PC-3 (cell line): Measurements from ENCODE around the gene PRKRIP1. TPM values are rescaled to one million over a fixed set of nuclear protein-coding genes. Genes with fewer than 3 reads are reported as not detected.

ENCODE experiments used
- ATAC-seq: fragments of 200-7000 bp; cut with Tn5 transposase; 2 replicates; pipeline ENCODE4 v1.9.1; 2020; ENCODE audit warnings: mild to moderate bottlenecking, moderate library complexity
- BruUV-seq: library from RNA; stranded (reverse); fragments of 400-500 nt; replicated peaks from 2 replicates; lab custom pipeline; 2021; lab: Mats Ljungman, UMichigan
- CTCF ChIA-PET: fragments of 300-600 bp; sonication (Branson Sonifier 250); formaldehyde crosslinking; loops from one replicate; lab custom pipeline; 2022; ENCODE audit warnings: antibody characterized with exemption; lab: Charles Lee
- POLR2A ChIA-PET: fragments of 300-600 bp; sonication (Branson Sonifier 250); formaldehyde crosslinking; loops from one replicate; lab custom pipeline; 2022; ENCODE audit warnings: antibody characterized with exemption; ENCODE audit not compliant: unreplicated experiment; lab: Charles Lee
- DNase-seq: peaks from one replicate; pipeline ENCODE4 v3.0.0-alpha.2; 2015
- H2AFZ ChIP-seq: fragments of 300-600 bp; sonication (generic); 2 replicates; pipeline ENCODE4 v1.6.0; 2016; ENCODE audit warnings: antibody characterized with exemption, low read length
- H3F3A ChIP-seq: fragments of 300-600 bp; sonication (generic); one replicate; pipeline ENCODE4 v1.6.0; 2017; ENCODE audit warnings: antibody characterized with exemption, low read length, control low read depth, mild to moderate bottlenecking; ENCODE audit not compliant: unreplicated experiment
- H3K27ac ChIP-seq: fragments of 300-600 bp; sonication (generic); 2 replicates; pipeline ENCODE4 v1.5.1; 2016; ENCODE audit warnings: mild to moderate bottlenecking, low read length
- H3K27me3 ChIP-seq: fragments of 300-600 bp; sonication (generic); 2 replicates; pipeline ENCODE4 v1.6.1; 2016; ENCODE audit warnings: low read length, mixed read lengths
- H3K36me3 ChIP-seq: fragments of 300-600 bp; sonication (generic); 2 replicates; pipeline ENCODE4 v1.6.1; 2016; ENCODE audit warnings: low read depth, mixed run types, low read length, mixed read lengths
- H3K4me1 ChIP-seq: fragments of 300-600 bp; sonication (generic); 2 replicates; pipeline ENCODE4 v1.5.1; 2016; ENCODE audit warnings: low read length; ENCODE audit not compliant: insufficient read depth
- H3K4me2 ChIP-seq: fragments of 300-600 bp; sonication (generic); 2 replicates; pipeline ENCODE4 v1.6.0; 2016; ENCODE audit warnings: low read length
- H3K4me3 ChIP-seq: fragments of 300-600 bp; sonication (generic); 2 replicates; pipeline ENCODE4 v1.5.1; 2016; ENCODE audit warnings: mild to moderate bottlenecking, low read length, mixed read lengths
- H3K79me2 ChIP-seq: fragments of 300-600 bp; sonication (generic); 2 replicates; pipeline ENCODE4 v1.6.1; 2017; ENCODE audit warnings: low read length, mixed read lengths
- H3K9ac ChIP-seq: fragments of 300-600 bp; sonication (generic); 2 replicates; pipeline ENCODE4 v1.6.0; 2016; ENCODE audit warnings: mild to moderate bottlenecking, low read length
- H3K9me2 ChIP-seq: fragments of 300-600 bp; sonication (generic); replicated peaks from 2 replicates; pipeline ENCODE4 v1.6.1; 2016; ENCODE audit warnings: mixed run types, low read length, mixed read lengths
- H3K9me3 ChIP-seq: fragments of 300-600 bp; sonication (generic); 2 replicates; pipeline ENCODE4 v1.6.1; 2016; ENCODE audit warnings: low read length, mixed read lengths
- H4K20me1 ChIP-seq: fragments of 300-600 bp; sonication (generic); 2 replicates; pipeline ENCODE4 v1.6.1; 2016; ENCODE audit warnings: low read length, mixed read lengths
- CTCF ChIP-seq: fragments of 300-600 bp; sonication (generic); conservative IDR thresholded peaks from 2 replicates; pipeline ENCODE4 v1.5.1; 2017; ENCODE audit warnings: antibody characterized with exemption, low read depth, mild to moderate bottlenecking, low read length
- EZH2 ChIP-seq: fragments of 300-600 bp; sonication (generic); IDR thresholded peaks from one replicate; pipeline ENCODE4 v1.6.1; 2017; ENCODE audit warnings: antibody characterized with exemption, mild to moderate bottlenecking, low read length; ENCODE audit not compliant: unreplicated experiment
- EZH2phosphoT487 ChIP-seq: fragments of 300-600 bp; sonication (generic); IDR thresholded peaks from 2 replicates; pipeline ENCODE4 v1.6.1; 2018; ENCODE audit warnings: mild to moderate bottlenecking, antibody characterized with exemption, low read length, borderline replicate concordance
- intact Hi-C: fragments of 100-400 bp; cut with micrococcal nuclease; formaldehyde crosslinking; loops from 2 replicates; pipeline ENCODE4 v1.9.0; 2023
- total RNA-seq: library from RNA; depleted of rRNA; stranded (reverse); fragments of >200 nt; gene quantifications from 2 replicates; pipeline ENCODE4 v1.2.3, GENCODE V29; 2014

PRKRIP1 gene
- total RNA-seq, 1 experiment from 2014 or later, result 28.9 TPM

- Histone ChIP-seq H3K4me3 (no peak overlapping the region), H3K9me3 (no peaks in the 10 kb centered on the region), H3K27me3 (no peaks in the 10 kb centered on the region), H3K36me3 (peaks cover 58% of the 10 kb centered on the region), H2AFZ (no peak overlapping the region), H3F3A (no peaks in the 10 kb centered on the region), H3K27ac (no peak overlapping the region), H3K9ac (no peak overlapping the region), H4K20me1 (no peaks in the 10 kb centered on the region), H3K79me2 (no peaks in the 10 kb centered on the region), H3K4me1 (no peaks in the 10 kb centered on the region), H3K4me2 (no peak overlapping the region), H3K9me2 (no peaks in the 10 kb centered on the region)
- no peak for ATAC-seq
- intact Hi-C loops, result no loop called here
- POLR2A ChIA-PET, result no interaction called here
- TF ChIP-seq CTCF, result no peak
- TF ChIP-seq EZH2, result no peak
- no peak for TF ChIP-seq EZH2phosphoT487
- no peak for DNase-seq
- BruUV-seq, result no TSS peak
- CTCF ChIA-PET, result no interaction called here
Observed at GRCh38 chr7:102409340-102409739, 13.2 kb downstream of the PRKRIP1 start.

GRCh38 chr7:102410123-102410522 is 14.0 kb downstream of the PRKRIP1 start:
- DNase-seq, result no peak
- no peak for ATAC-seq
- no peak overlapping the region for H3K27ac ChIP-seq
- intact Hi-C loops, result loop anchor here (5.0 kb wide), 1 partner anchor 42 kb away; no protein-coding TSS in a partner anchor
- no TSS peak for BruUV-seq
- TF ChIP-seq CTCF, result no peak
- TF ChIP-seq EZH2phosphoT487, result no peak
- no peak for TF ChIP-seq EZH2
- POLR2A ChIA-PET, result interaction anchor here (0.6 kb wide), 1 partner anchor 8 kb away, joined by 4 read pairs; no protein-coding TSS in a partner anchor
- H3K36me3 ChIP-seq, result peaks cover 56% of the 10 kb centered on the region
- no peaks in the 10 kb centered on the region for H3F3A ChIP-seq
- no peak overlapping the region for H3K4me3 ChIP-seq
- no peaks in the 10 kb centered on the region for H3K27me3 ChIP-seq
- CTCF ChIA-PET, result no interaction called here
- H4K20me1 ChIP-seq, result no peaks in the 10 kb centered on the region
- no peaks in the 10 kb centered on the region for H3K79me2 ChIP-seq
- no peak overlapping the region for H3K9ac ChIP-seq
- H3K4me2 ChIP-seq, result no peak overlapping the region
- no peak overlapping the region for H2AFZ ChIP-seq
- H3K4me1 ChIP-seq, result no peaks in the 10 kb centered on the region
- H3K9me2 ChIP-seq, result no peaks in the 10 kb centered on the region
- no peaks in the 10 kb centered on the region for H3K9me3 ChIP-seq

GRCh38 chr7:102410918-102411317 is 14.8 kb downstream of the PRKRIP1 start:
- Histone ChIP-seq H3K4me2 (no peak overlapping the region), H3K27me3 (no peaks in the 10 kb centered on the region), H3K4me1 (no peaks in the 10 kb centered on the region), H3K9ac (no peak overlapping the region), H3K79me2 (no peaks in the 10 kb centered on the region), H3K9me2 (no peaks in the 10 kb centered on the region), H3K9me3 (no peaks in the 10 kb centered on the region), H3K4me3 (no peak overlapping the region), H3K27ac (no peak overlapping the region), H3K36me3 (peaks cover 51% of the 10 kb centered on the region), H4K20me1 (no peaks in the 10 kb centered on the region), H3F3A (no peaks in the 10 kb centered on the region), H2AFZ (no peak overlapping the region)
- ChIA-PET POLR2A (no interaction called here), CTCF (interaction anchor here (0.6 kb wide), 1 partner anchor 762 kb away, joined by 4 read pairs; no protein-coding TSS in a partner anchor)
- DNase-seq (no peak), ATAC-seq (no peak)
- no TSS peak for BruUV-seq
- no peak for TF ChIP-seq EZH2phosphoT487
- no peak for TF ChIP-seq EZH2
- TF ChIP-seq CTCF, result no peak
- intact Hi-C loops, result loop anchor here (5.0 kb wide), 1 partner anchor 41 kb away; no protein-coding TSS in a partner anchor
